ENCODE data around the gene DNAJC17.

- TF ChIP-seq CTCF (conservative IDR thresholded peaks at IDR 0.05; ENCODE audit: low read depth, low read length) (no peak), EZH2 (IDR thresholded peaks at IDR 0.05; ENCODE audit: borderline replicate concordance, low read depth, low read length, poor library complexity, severe bottlenecking) (no peak)
Measured at GRCh38 chr15:40832903-40833302, 25.6 kb upstream of the DNAJC17 start.

Data from A673 (cell line).